ENCODE results near the gene ABHD12.

The ABHD12 gene

DNA sequence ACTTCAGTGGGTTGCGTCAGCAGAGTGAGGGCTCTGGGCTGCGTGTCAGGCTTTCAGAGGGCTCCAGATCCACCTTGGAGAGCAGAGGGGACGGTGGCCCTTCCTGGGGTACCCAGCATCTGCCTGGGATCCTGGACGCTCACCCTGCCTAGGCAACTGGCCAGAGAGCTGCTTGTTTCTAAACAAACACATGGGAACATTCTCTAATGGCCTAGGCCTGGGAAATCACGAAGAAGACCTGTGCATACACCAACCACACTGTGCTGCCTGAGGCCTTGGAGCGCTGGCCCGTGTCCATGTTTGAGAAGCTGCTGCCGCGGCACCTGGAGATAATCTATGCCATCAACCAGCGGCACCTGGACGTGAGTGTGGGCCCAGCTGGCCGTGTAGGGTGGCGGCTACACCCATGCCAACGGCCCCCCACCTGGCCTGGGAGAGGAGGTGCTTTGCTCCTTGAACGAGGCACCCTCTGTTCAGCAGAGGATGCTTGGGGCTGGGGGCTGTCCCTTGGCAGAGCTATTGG is 110.5 kb downstream of the ABHD12 start:
- Histone ChIP-seq H4K20me1 (ENCODE audit: low read depth, low read length) (peaks cover 7% of the 10 kb centered on the region; the same call in 1 of the 2 replicates), H3K9me2 (replicated peaks; ENCODE audit: insufficient read depth, low read length) (no peaks in the 10 kb centered on the region), H3K27ac (ENCODE audit: low read depth, low read length) (no peak overlapping the region), H3K4me3 (ENCODE audit: insufficient read depth, low read length, poor library complexity, severe bottlenecking) (no peak overlapping the region), H3F3A (ENCODE audit: insufficient read depth) (no peaks in the 10 kb centered on the region), H3K9ac (ENCODE audit: low read length) (no peak overlapping the region), H3K4me2 (ENCODE audit: low read depth, low read length, poor library complexity, severe bottlenecking) (no peak overlapping the region), H3K9me3 (ENCODE audit: insufficient read depth, low read length) (no peaks in the 10 kb centered on the region), H3K79me2 (ENCODE audit: insufficient read depth, low read length) (no peaks in the 10 kb centered on the region), H3K27me3 (ENCODE audit: low read length) (no peaks in the 10 kb centered on the region), H2AFZ (ENCODE audit: low read depth, low read length, severe bottlenecking) (no peak overlapping the region), H3K36me3 (ENCODE audit: low read length) (no peaks in the 10 kb centered on the region)
- TF ChIP-seq, protein P1, sequence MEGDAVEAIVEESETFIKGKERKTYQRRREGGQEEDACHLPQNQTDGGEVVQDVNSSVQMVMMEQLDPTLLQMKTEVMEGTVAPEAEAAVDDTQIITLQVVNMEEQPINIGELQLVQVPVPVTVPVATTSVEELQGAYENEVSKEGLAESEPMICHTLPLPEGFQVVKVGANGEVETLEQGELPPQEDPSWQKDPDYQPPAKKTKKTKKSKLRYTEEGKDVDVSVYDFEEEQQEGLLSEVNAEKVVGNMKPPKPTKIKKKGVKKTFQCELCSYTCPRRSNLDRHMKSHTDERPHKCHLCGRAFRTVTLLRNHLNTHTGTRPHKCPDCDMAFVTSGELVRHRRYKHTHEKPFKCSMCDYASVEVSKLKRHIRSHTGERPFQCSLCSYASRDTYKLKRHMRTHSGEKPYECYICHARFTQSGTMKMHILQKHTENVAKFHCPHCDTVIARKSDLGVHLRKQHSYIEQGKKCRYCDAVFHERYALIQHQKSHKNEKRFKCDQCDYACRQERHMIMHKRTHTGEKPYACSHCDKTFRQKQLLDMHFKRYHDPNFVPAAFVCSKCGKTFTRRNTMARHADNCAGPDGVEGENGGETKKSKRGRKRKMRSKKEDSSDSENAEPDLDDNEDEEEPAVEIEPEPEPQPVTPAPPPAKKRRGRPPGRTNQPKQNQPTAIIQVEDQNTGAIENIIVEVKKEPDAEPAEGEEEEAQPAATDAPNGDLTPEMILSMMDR (IDR thresholded peaks at IDR 0.05; ENCODE audit: insufficient read depth, low read length, poor library complexity, severe bottlenecking): no peak
- no peak for TF ChIP-seq EZH2phosphoT487 (conservative IDR thresholded peaks at IDR 0.05; ENCODE audit: low read length)

DNA sequence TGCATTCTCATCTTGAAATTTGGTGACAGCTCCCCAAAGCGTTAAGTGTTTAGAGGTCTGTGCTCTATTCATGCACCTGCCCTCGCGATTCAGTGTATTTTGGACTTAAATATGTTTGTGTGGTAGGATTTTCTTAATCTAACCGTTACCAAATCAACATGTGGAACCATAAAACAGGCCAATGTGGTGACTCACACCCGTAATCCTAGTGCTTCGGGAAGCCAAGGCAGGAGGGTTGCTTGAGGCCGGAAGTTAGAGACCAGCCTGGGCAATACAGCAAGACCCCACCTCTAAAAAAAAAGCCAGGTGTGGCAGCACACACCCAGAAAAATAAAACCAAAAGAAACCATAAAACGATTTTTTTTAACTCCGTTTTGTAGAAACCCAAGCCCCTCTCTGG is 111.2 kb downstream of the ABHD12 start:
- Histone ChIP-seq H3K79me2 (ENCODE audit: insufficient read depth, low read length) (no peaks in the 10 kb centered on the region), H3F3A (ENCODE audit: insufficient read depth) (no peaks in the 10 kb centered on the region), H3K4me3 (ENCODE audit: insufficient read depth, low read length, poor library complexity, severe bottlenecking) (no peak overlapping the region), H2AFZ (ENCODE audit: low read depth, low read length, severe bottlenecking) (no peak overlapping the region), H3K9me2 (replicated peaks; ENCODE audit: insufficient read depth, low read length) (no peaks in the 10 kb centered on the region), H4K20me1 (ENCODE audit: low read depth, low read length) (peaks cover 7% of the 10 kb centered on the region; the same call in 1 of the 2 replicates), H3K9ac (ENCODE audit: low read length) (no peak overlapping the region), H3K27me3 (ENCODE audit: low read length) (no peaks in the 10 kb centered on the region), H3K4me2 (ENCODE audit: low read depth, low read length, poor library complexity, severe bottlenecking) (no peak overlapping the region), H3K36me3 (ENCODE audit: low read length) (no peaks in the 10 kb centered on the region), H3K9me3 (ENCODE audit: insufficient read depth, low read length) (no peaks in the 10 kb centered on the region), H3K27ac (ENCODE audit: low read depth, low read length) (no peak overlapping the region)
- TF ChIP-seq, protein P1 (IDR thresholded peaks at IDR 0.05; ENCODE audit: insufficient read depth, low read length, poor library complexity, severe bottlenecking): no peak
- TF ChIP-seq EZH2phosphoT487 (conservative IDR thresholded peaks at IDR 0.05; ENCODE audit: low read length): no peak

DNA sequence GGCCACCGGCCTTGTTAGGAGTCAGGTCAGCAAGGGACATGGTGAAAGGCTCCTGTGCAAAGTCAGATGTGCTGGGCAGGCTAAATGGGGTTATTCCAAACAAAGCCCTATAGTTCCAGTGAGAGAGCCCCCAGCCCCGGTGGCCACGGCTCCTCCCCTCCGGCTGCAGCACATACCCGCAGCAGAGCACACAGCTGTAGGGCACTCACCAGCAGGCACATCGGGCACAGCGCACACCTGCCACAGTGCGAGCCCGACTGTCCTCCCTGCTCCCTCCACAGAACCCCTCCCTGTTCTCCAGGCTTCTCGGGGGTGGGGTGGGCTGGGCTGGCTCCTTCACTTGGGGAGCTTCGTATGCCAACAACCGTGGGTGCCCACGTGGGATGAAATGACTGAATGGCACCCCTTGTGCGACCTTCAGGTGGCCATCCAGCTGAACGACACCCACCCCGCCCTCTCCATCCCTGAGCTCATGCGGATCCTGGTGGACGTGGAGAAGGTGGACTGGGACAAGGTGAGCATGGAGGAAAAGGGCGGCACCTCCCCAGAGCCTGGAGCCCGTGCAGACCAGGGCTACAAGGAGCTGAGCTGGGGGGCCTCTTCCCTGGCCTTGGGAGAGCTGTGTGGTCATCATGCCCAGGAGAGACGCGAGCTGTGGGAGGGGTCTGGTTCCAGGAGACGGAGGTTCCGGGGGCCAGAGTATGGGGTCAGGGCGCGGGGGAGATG is 111.8 kb downstream of the ABHD12 start:
- TF ChIP-seq, protein P1 (IDR thresholded peaks at IDR 0.05; ENCODE audit: insufficient read depth, low read length, poor library complexity, severe bottlenecking): no peak
- no peak for TF ChIP-seq EZH2phosphoT487 (conservative IDR thresholded peaks at IDR 0.05; ENCODE audit: low read length)
- no peaks in the 10 kb centered on the region for H3K27me3 ChIP-seq (ENCODE audit: low read length)
- H3K9me2 ChIP-seq (replicated peaks; ENCODE audit: insufficient read depth, low read length): no peaks in the 10 kb centered on the region
- H3K36me3 ChIP-seq (ENCODE audit: low read length): no peaks in the 10 kb centered on the region
- H3K9ac ChIP-seq (ENCODE audit: low read length): no peak overlapping the region
- H3K79me2 ChIP-seq (ENCODE audit: insufficient read depth, low read length): no peaks in the 10 kb centered on the region
- H4K20me1 ChIP-seq (ENCODE audit: low read depth, low read length): peaks cover 7% of the 10 kb centered on the region; the same call in 1 of the 2 replicates
- H3K4me2 ChIP-seq (ENCODE audit: low read depth, low read length, poor library complexity, severe bottlenecking): no peak overlapping the region
- H3K4me3 ChIP-seq (ENCODE audit: insufficient read depth, low read length, poor library complexity, severe bottlenecking): no peak overlapping the region
- no peaks in the 10 kb centered on the region for H3K9me3 ChIP-seq (ENCODE audit: insufficient read depth, low read length)
- H3K27ac ChIP-seq (ENCODE audit: low read depth, low read length): no peak overlapping the region
- no peaks in the 10 kb centered on the region for H3F3A ChIP-seq (ENCODE audit: insufficient read depth)
- no peak overlapping the region for H2AFZ ChIP-seq (ENCODE audit: low read depth, low read length, severe bottlenecking)

Data from SU-DHL-6 (cell line).